Measurements from ENCODE around the gene PRDM16.

PRDM16 gene

GRCh38 chr1:3323796-3324703 is 255.0 kb downstream of the PRDM16 start:
- H3K4me3 ChIP-seq (ENCODE audit: low read depth, low read length): no peak overlapping the region
- TF ChIP-seq CTCF (IDR thresholded peaks at IDR 0.05; ENCODE audit: low read depth, low read length, missing control alignments): no peak
- no peak for DNase-seq (ENCODE audit: low read depth)

GRCh38 chr1:3324704-3325535 is 255.9 kb downstream of the PRDM16 start:
- no peak for DNase-seq (ENCODE audit: low read depth)
- TF ChIP-seq CTCF (IDR thresholded peaks at IDR 0.05; ENCODE audit: low read depth, low read length, missing control alignments): no peak
- no peak overlapping the region for H3K4me3 ChIP-seq (ENCODE audit: low read depth, low read length)

- no peak overlapping the region for H3K4me3 ChIP-seq (ENCODE audit: low read depth, low read length)
- TF ChIP-seq CTCF (IDR thresholded peaks at IDR 0.05; ENCODE audit: low read depth, low read length, missing control alignments): no peak
- no peak for DNase-seq (ENCODE audit: low read depth)
These were observed 257.7 kb downstream of the PRDM16 start for GRCh38 chr1:3326516-3327388.

- no peak for DNase-seq (ENCODE audit: low read depth)
- H3K4me3 ChIP-seq (ENCODE audit: low read depth, low read length): no peak overlapping the region
- TF ChIP-seq CTCF (IDR thresholded peaks at IDR 0.05; ENCODE audit: low read depth, low read length, missing control alignments): no peak
These were observed 258.3 kb downstream of the PRDM16 start for GRCh38 chr1:3327389-3327702.

GRCh38 chr1:3327936-3328590 is 259.1 kb downstream of the PRDM16 start:
- no peak overlapping the region for H3K4me3 ChIP-seq (ENCODE audit: low read depth, low read length)
- DNase-seq (ENCODE audit: low read depth): no peak
- no peak for TF ChIP-seq CTCF (IDR thresholded peaks at IDR 0.05; ENCODE audit: low read depth, low read length, missing control alignments)

- TF ChIP-seq CTCF (IDR thresholded peaks at IDR 0.05; ENCODE audit: low read depth, low read length, missing control alignments): no peak
- no peak overlapping the region for H3K4me3 ChIP-seq (ENCODE audit: low read depth, low read length)
- DNase-seq (ENCODE audit: low read depth): no peak
These were observed 260.8 kb downstream of the PRDM16 start for GRCh38 chr1:3329640-3330281.
